ENCODE results near the gene STRN4.
"Not testable (repeated sequence)": the region's sequence is repeated elsewhere in the genome, so short reads cannot be mapped to it uniquely, and the experiment has no call there.

Gene STRN4

GRCh38 chr19:46716672-46717033 lies 29.6 kb downstream of the STRN4 start:
- Histone ChIP-seq H3K27me3 (ENCODE audit: control insufficient read depth in 5 of 5, insufficient read depth in 4 of 5, low read length in 5 of 5) (no peaks in the 10 kb centered on the region), H3K4me1 (ENCODE audit: control insufficient read depth in 5 of 5, insufficient read depth in 5 of 5, low read length in 5 of 5) (peaks cover 6 to 75% (median 73%) of the 10 kb centered on the region in 5 donors)

GRCh38 chr19:46715975-46716671 lies 30.1 kb downstream of the STRN4 start:
- peak overlapping the region; percentile 81 to 90 (median 86) for H3K9ac ChIP-seq (ENCODE audit: low read length in 5 of 5)
- H3K27ac ChIP-seq (ENCODE audit: low read depth, low read length): peak overlapping the region; percentile 93
- no peaks in the 10 kb centered on the region for H3K9me3 ChIP-seq (ENCODE audit: control insufficient read depth in 5 of 5, low read length in 5 of 5)
- peaks cover 0 to 26% (median 19%) of the 10 kb centered on the region in 5 donors for H3K36me3 ChIP-seq (ENCODE audit: control insufficient read depth in 5 of 5, insufficient read depth in 5 of 5, low read length in 5 of 5)
- H3K27me3 ChIP-seq (ENCODE audit: control insufficient read depth in 5 of 5, insufficient read depth in 4 of 5, low read length in 5 of 5): no peaks in the 10 kb centered on the region
- peak overlapping the region; percentile 80 to 90 (median 83) for H3K4me3 ChIP-seq (ENCODE audit: low read depth in 1 of 5, low read length in 5 of 5)
- H3K4me1 ChIP-seq (ENCODE audit: control insufficient read depth in 5 of 5, insufficient read depth in 5 of 5, low read length in 5 of 5): peaks cover 6 to 70% (median 68%) of the 10 kb centered on the region in 5 donors

More at GRCh38 chr19:46716672-46717033, 29.6 kb downstream of the STRN4 start:
- H3K4me3 ChIP-seq (ENCODE audit: low read depth in 1 of 5, low read length in 5 of 5): peak overlapping the region; percentile 80 to 90 (median 83)
- peak overlapping the region; percentile 56 to 90 (median 86) for H3K9ac ChIP-seq (ENCODE audit: low read length in 5 of 5)
- H3K27ac ChIP-seq (ENCODE audit: low read depth, low read length): peak overlapping the region; percentile 93
- H3K9me3 ChIP-seq (ENCODE audit: control insufficient read depth in 5 of 5, low read length in 5 of 5): no peaks in the 10 kb centered on the region
- H3K36me3 ChIP-seq (ENCODE audit: control insufficient read depth in 5 of 5, insufficient read depth in 5 of 5, low read length in 5 of 5): peaks cover 0 to 30% (median 24%) of the 10 kb centered on the region in 5 donors

- Histone ChIP-seq H3K9me3 (ENCODE audit: control insufficient read depth in 5 of 5, low read length in 5 of 5) (no peaks in the 10 kb centered on the region), H3K4me1 (ENCODE audit: control insufficient read depth in 5 of 5, insufficient read depth in 5 of 5, low read length in 5 of 5) (peaks cover 6 to 65% (median 63%) of the 10 kb centered on the region in 5 donors), H3K27me3 (ENCODE audit: control insufficient read depth in 5 of 5, insufficient read depth in 4 of 5, low read length in 5 of 5) (no peaks in the 10 kb centered on the region), H3K36me3 (ENCODE audit: control insufficient read depth in 5 of 5, insufficient read depth in 5 of 5, low read length in 5 of 5) (peaks cover 0 to 23% (median 16%) of the 10 kb centered on the region in 5 donors), H3K9ac (ENCODE audit: low read length in 5 of 5) (peak overlapping the region; percentile 81 to 90 (median 83)), H3K27ac (ENCODE audit: low read depth, low read length) (peak overlapping the region; percentile 93), H3K4me3 (ENCODE audit: low read depth in 1 of 5, low read length in 5 of 5) (peak overlapping the region; percentile 71 to 90 (median 82))
Measured at GRCh38 chr19:46715620-46715974, 30.7 kb downstream of the STRN4 start.

GRCh38 chr19:46714444-46715106 lies 31.7 kb downstream of the STRN4 start:
- Histone ChIP-seq H3K9ac (ENCODE audit: low read length in 5 of 5) (peak overlapping the region; percentile 5 to 83 (median 72)), H3K36me3 (ENCODE audit: control insufficient read depth in 5 of 5, insufficient read depth in 5 of 5, low read length in 5 of 5) (peaks cover 0 to 17% (median 10%) of the 10 kb centered on the region in 5 donors), H3K27ac (ENCODE audit: low read depth, low read length) (peak overlapping the region; percentile 93), H3K27me3 (ENCODE audit: control insufficient read depth in 5 of 5, insufficient read depth in 4 of 5, low read length in 5 of 5) (no peaks in the 10 kb centered on the region), H3K9me3 (ENCODE audit: control insufficient read depth in 5 of 5, low read length in 5 of 5) (no peaks in the 10 kb centered on the region), H3K4me1 (ENCODE audit: control insufficient read depth in 5 of 5, insufficient read depth in 5 of 5, low read length in 5 of 5) (peaks cover 6 to 55% (median 53%) of the 10 kb centered on the region in 5 donors), H3K4me3 (ENCODE audit: low read depth in 1 of 5, low read length in 5 of 5) (peak overlapping the region; percentile 47 to 82 (median 68))

GRCh38 chr19:46713781-46714443 lies 32.3 kb downstream of the STRN4 start:
- peak overlapping the region; percentile 93 for H3K27ac ChIP-seq (ENCODE audit: low read depth, low read length)
- no peaks in the 10 kb centered on the region for H3K27me3 ChIP-seq (ENCODE audit: control insufficient read depth in 5 of 5, insufficient read depth in 4 of 5, low read length in 5 of 5)
- H3K4me1 ChIP-seq (ENCODE audit: control insufficient read depth in 5 of 5, insufficient read depth in 5 of 5, low read length in 5 of 5): peaks cover 6 to 48% (median 47%) of the 10 kb centered on the region in 5 donors
- H3K9me3 ChIP-seq (ENCODE audit: control insufficient read depth in 5 of 5, low read length in 5 of 5): no peaks in the 10 kb centered on the region
- H3K4me3 ChIP-seq (ENCODE audit: low read depth in 1 of 5, low read length in 5 of 5): peak overlapping the region; percentile 47 to 82 (median 68)
- peak overlapping the region in 2 of 5 donors; percentile 23 to 25 for H3K9ac ChIP-seq (ENCODE audit: low read length in 5 of 5)
- peaks cover 0 to 15% (median 14%) of the 10 kb centered on the region in 5 donors for H3K36me3 ChIP-seq (ENCODE audit: control insufficient read depth in 5 of 5, insufficient read depth in 5 of 5, low read length in 5 of 5)

- not testable (repeated sequence) for H3K27me3 ChIP-seq (ENCODE audit: control insufficient read depth in 5 of 5, insufficient read depth in 4 of 5, low read length in 5 of 5); H3K9me3 ChIP-seq (ENCODE audit: control insufficient read depth in 5 of 5, low read length in 5 of 5); H3K4me3 ChIP-seq (ENCODE audit: low read depth in 1 of 5, low read length in 5 of 5); H3K9ac ChIP-seq (ENCODE audit: low read length in 5 of 5)
- Histone ChIP-seq H3K4me1 (ENCODE audit: control insufficient read depth in 5 of 5, insufficient read depth in 5 of 5, low read length in 5 of 5) (peaks cover 6 to 37% (median 37%) of the 10 kb centered on the region in 5 donors), H3K36me3 (ENCODE audit: control insufficient read depth in 5 of 5, insufficient read depth in 5 of 5, low read length in 5 of 5) (peaks cover 0 to 23% (median 14%) of the 10 kb centered on the region in 5 donors), H3K27ac (ENCODE audit: low read depth, low read length) (peak overlapping the region; percentile 75)
Measured at GRCh38 chr19:46712768-46713338, 33.4 kb downstream of the STRN4 start.

- Histone ChIP-seq H3K9ac (ENCODE audit: low read length in 5 of 5) (no peak overlapping the region), H3K4me3 (ENCODE audit: low read depth in 1 of 5, low read length in 5 of 5) (no peak overlapping the region), H3K4me1 (ENCODE audit: control insufficient read depth in 5 of 5, insufficient read depth in 5 of 5, low read length in 5 of 5) (peaks cover 3 to 26% (median 19%) of the 10 kb centered on the region in 5 donors), H3K27me3 (ENCODE audit: control insufficient read depth in 5 of 5, insufficient read depth in 4 of 5, low read length in 5 of 5) (no peaks in the 10 kb centered on the region), H3K36me3 (ENCODE audit: control insufficient read depth in 5 of 5, insufficient read depth in 5 of 5, low read length in 5 of 5) (peaks cover 0 to 37% (median 25%) of the 10 kb centered on the region in 5 donors), H3K9me3 (ENCODE audit: control insufficient read depth in 5 of 5, low read length in 5 of 5) (no peaks in the 10 kb centered on the region), H3K27ac (ENCODE audit: low read depth, low read length) (no peak overlapping the region)
Measured at GRCh38 chr19:46710687-46711086, 35.6 kb downstream of the STRN4 start.

- Histone ChIP-seq H3K4me1 (ENCODE audit: control insufficient read depth in 5 of 5, insufficient read depth in 5 of 5, low read length in 5 of 5) (peaks cover 0 to 10% (median 0%) of the 10 kb centered on the region in 5 donors), H3K4me3 (ENCODE audit: low read depth in 1 of 5, low read length in 5 of 5) (no peak overlapping the region), H3K9me3 (ENCODE audit: control insufficient read depth in 5 of 5, low read length in 5 of 5) (no peaks in the 10 kb centered on the region), H3K36me3 (ENCODE audit: control insufficient read depth in 5 of 5, insufficient read depth in 5 of 5, low read length in 5 of 5) (peaks cover 0 to 71% (median 55%) of the 10 kb centered on the region in 5 donors), H3K27ac (ENCODE audit: low read depth, low read length) (no peak overlapping the region), H3K9ac (ENCODE audit: low read length in 5 of 5) (no peak overlapping the region), H3K27me3 (ENCODE audit: control insufficient read depth in 5 of 5, insufficient read depth in 4 of 5, low read length in 5 of 5) (no peaks in the 10 kb centered on the region)
Measured at GRCh38 chr19:46704379-46705076, 41.7 kb downstream of the STRN4 start.

- Histone ChIP-seq H3K9ac (ENCODE audit: low read length in 5 of 5) (no peak overlapping the region), H3K36me3 (ENCODE audit: control insufficient read depth in 5 of 5, insufficient read depth in 5 of 5, low read length in 5 of 5) (peaks cover 0 to 79% (median 64%) of the 10 kb centered on the region in 5 donors), H3K4me3 (ENCODE audit: low read depth in 1 of 5, low read length in 5 of 5) (no peak overlapping the region), H3K27ac (ENCODE audit: low read depth, low read length) (no peak overlapping the region), H3K4me1 (ENCODE audit: control insufficient read depth in 5 of 5, insufficient read depth in 5 of 5, low read length in 5 of 5) (peaks cover 0 to 16% (median 8%) of the 10 kb centered on the region in 5 donors), H3K9me3 (ENCODE audit: control insufficient read depth in 5 of 5, low read length in 5 of 5) (no peaks in the 10 kb centered on the region), H3K27me3 (ENCODE audit: control insufficient read depth in 5 of 5, insufficient read depth in 4 of 5, low read length in 5 of 5) (no peaks in the 10 kb centered on the region)
Measured at GRCh38 chr19:46700704-46701103, 45.5 kb downstream of the STRN4 start.
